Measurements from ENCODE around the gene BCL2L15. TPM values are rescaled to one million over a fixed set of nuclear protein-coding genes. Genes with fewer than 3 reads are reported as not detected.

BCL2L15 gene
- total RNA-seq, 1 experiment from 2014 or later = 0.17 TPM

DNA sequence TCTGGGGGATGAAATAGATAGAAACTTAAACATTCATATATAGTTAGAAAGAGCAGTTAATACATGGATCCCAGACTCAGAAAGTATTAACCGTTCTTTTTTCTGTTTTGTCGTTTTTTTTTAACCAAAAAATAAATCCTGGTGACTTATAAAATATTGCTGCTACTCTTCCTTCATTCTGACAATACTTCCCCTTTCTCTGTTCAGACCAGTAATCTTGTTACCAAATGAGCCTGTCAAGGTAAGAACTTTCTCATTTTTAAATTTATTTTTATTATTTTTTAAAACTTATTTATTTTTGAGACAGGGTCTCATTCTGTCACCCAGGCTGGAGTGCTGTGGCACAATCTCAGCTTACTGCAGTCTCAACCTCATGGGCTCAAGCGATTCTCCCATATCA lies 29.6 kb downstream of the BCL2L15 start:
- H3K4me1 Mint-ChIP-seq = no peaks in the 10 kb centered on the region
- ATAC-seq (no peak), DNase-seq (ENCODE audit: low spot score) (no peak)
- no peaks in the 10 kb centered on the region for H3K9me3 Mint-ChIP-seq
- ChIA-PET CTCF (no interaction called here), POLR2A (no interaction called here)
- TF ChIP-seq, protein P1, sequence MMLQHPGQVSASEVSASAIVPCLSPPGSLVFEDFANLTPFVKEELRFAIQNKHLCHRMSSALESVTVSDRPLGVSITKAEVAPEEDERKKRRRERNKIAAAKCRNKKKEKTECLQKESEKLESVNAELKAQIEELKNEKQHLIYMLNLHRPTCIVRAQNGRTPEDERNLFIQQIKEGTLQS (CRISPR knock-in tag; conservative IDR thresholded peaks at IDR 0.05) = no peak
- TF ChIP-seq JUN (CRISPR knock-in tag; IDR thresholded peaks at IDR 0.05) = no peak
- TF ChIP-seq SOX15 (CRISPR knock-in tag; IDR thresholded peaks at IDR 0.05) = no peak
- TF ChIP-seq, protein P2, sequence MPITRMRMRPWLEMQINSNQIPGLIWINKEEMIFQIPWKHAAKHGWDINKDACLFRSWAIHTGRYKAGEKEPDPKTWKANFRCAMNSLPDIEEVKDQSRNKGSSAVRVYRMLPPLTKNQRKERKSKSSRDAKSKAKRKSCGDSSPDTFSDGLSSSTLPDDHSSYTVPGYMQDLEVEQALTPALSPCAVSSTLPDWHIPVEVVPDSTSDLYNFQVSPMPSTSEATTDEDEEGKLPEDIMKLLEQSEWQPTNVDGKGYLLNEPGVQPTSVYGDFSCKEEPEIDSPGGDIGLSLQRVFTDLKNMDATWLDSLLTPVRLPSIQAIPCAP (CRISPR knock-in tag; IDR thresholded peaks at IDR 0.05) = no peak
- TF ChIP-seq FOXP1 (CRISPR knock-in tag; IDR thresholded peaks at IDR 0.05; ENCODE audit: borderline replicate concordance) = no peak
- TF ChIP-seq, protein P3, sequence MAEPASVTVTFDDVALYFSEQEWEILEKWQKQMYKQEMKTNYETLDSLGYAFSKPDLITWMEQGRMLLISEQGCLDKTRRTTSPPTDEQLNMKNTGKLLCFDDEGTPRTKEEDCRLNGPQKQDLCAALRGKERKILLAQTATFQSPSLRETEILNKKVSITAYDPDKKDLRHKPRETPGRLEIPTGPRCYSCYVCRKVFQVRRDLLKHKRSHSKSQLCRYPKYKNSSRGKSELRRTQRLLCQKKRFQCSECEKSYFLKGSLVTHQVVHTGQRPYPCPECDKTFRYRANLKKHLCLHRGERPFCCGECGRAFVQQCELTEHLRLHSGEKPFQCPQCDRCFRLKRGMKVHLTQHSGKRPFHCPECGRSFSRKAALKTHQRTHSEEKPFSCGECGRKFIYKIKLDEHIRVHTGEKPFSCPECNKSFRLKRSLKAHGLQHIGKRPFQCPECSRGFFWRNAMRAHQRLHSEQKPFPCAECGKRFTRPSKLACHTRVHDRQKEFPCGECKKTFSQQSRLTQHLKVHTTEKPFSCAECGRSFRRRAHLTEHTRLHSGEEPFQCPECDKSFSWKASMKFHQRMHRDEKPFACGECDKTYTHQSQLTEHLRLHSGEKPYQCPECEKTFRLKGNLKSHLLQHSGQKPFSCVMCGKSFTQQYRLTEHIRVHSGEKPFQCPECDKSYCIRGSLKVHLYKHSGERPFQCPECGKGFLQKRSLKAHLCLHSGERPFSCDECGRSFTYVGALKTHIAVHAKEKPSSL (CRISPR knock-in tag; conservative IDR thresholded peaks at IDR 0.05) = no peak
- no peak for TF ChIP-seq ZNF219 (CRISPR knock-in tag; IDR thresholded peaks at IDR 0.05; ENCODE audit: borderline replicate concordance)
- TF ChIP-seq, protein P4, sequence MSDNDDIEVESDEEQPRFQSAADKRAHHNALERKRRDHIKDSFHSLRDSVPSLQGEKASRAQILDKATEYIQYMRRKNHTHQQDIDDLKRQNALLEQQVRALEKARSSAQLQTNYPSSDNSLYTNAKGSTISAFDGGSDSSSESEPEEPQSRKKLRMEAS (CRISPR knock-in tag; IDR thresholded peaks at IDR 0.05) = no peak
- TF ChIP-seq, protein P5, sequence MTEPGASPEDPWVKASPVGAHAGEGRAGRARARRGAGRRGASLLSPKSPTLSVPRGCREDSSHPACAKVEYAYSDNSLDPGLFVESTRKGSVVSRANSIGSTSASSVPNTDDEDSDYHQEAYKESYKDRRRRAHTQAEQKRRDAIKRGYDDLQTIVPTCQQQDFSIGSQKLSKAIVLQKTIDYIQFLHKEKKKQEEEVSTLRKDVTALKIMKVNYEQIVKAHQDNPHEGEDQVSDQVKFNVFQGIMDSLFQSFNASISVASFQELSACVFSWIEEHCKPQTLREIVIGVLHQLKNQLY (CRISPR knock-in tag; IDR thresholded peaks at IDR 0.05) = no peak
- no peak for TF ChIP-seq GTF2I (CRISPR knock-in tag; conservative IDR thresholded peaks at IDR 0.05)
- TF ChIP-seq, protein P6, sequence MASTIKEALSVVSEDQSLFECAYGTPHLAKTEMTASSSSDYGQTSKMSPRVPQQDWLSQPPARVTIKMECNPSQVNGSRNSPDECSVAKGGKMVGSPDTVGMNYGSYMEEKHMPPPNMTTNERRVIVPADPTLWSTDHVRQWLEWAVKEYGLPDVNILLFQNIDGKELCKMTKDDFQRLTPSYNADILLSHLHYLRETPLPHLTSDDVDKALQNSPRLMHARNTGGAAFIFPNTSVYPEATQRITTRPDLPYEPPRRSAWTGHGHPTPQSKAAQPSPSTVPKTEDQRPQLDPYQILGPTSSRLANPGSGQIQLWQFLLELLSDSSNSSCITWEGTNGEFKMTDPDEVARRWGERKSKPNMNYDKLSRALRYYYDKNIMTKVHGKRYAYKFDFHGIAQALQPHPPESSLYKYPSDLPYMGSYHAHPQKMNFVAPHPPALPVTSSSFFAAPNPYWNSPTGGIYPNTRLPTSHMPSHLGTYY (CRISPR knock-in tag; IDR thresholded peaks at IDR 0.05) = no peak
- TF ChIP-seq, protein P7, sequence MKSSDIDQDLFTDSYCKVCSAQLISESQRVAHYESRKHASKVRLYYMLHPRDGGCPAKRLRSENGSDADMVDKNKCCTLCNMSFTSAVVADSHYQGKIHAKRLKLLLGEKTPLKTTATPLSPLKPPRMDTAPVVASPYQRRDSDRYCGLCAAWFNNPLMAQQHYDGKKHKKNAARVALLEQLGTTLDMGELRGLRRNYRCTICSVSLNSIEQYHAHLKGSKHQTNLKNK (CRISPR knock-in tag; IDR thresholded peaks at IDR 0.05) = no peak
- TF ChIP-seq FOXJ3 (CRISPR knock-in tag; IDR thresholded peaks at IDR 0.05; ENCODE audit: borderline replicate concordance) = no peak
- TF ChIP-seq HMGA2 (CRISPR knock-in tag; IDR thresholded peaks at IDR 0.05) = no peak
- no peak for TF ChIP-seq ZNF671 (CRISPR knock-in tag; IDR thresholded peaks at IDR 0.05)
- TF ChIP-seq, protein P8, sequence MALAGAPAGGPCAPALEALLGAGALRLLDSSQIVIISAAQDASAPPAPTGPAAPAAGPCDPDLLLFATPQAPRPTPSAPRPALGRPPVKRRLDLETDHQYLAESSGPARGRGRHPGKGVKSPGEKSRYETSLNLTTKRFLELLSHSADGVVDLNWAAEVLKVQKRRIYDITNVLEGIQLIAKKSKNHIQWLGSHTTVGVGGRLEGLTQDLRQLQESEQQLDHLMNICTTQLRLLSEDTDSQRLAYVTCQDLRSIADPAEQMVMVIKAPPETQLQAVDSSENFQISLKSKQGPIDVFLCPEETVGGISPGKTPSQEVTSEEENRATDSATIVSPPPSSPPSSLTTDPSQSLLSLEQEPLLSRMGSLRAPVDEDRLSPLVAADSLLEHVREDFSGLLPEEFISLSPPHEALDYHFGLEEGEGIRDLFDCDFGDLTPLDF (CRISPR knock-in tag; IDR thresholded peaks at IDR 0.05) = no peak
- no peak for TF ChIP-seq ZNF263 (CRISPR knock-in tag; IDR thresholded peaks at IDR 0.05; ENCODE audit: low read depth)
- TF ChIP-seq PRRX2 (CRISPR knock-in tag; IDR thresholded peaks at IDR 0.05) = no peak
- TF ChIP-seq, protein P9, sequence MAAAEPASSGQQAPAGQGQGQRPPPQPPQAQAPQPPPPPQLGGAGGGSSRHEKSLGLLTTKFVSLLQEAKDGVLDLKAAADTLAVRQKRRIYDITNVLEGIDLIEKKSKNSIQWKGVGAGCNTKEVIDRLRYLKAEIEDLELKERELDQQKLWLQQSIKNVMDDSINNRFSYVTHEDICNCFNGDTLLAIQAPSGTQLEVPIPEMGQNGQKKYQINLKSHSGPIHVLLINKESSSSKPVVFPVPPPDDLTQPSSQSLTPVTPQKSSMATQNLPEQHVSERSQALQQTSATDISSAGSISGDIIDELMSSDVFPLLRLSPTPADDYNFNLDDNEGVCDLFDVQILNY (CRISPR knock-in tag; IDR thresholded peaks at IDR 0.05) = no peak
- H3K36me3 Mint-ChIP-seq = no peaks in the 10 kb centered on the region
- no peak overlapping the region for H3K4me3 Mint-ChIP-seq
- H3K27me3 Mint-ChIP-seq (ENCODE audit: low read depth) = no peaks in the 10 kb centered on the region; the same call in 1 of the 2 replicates
- H3K27ac Mint-ChIP-seq = no peak overlapping the region

Measured in WTC11 (cell line).